IPS DF 6.9 (cell line): ENCODE results near the gene ZNF488.

ENCODE experiments used
- DNase-seq: peaks from one replicate; pipeline ENCODE4 v3.0.0-alpha.2; 2013; ENCODE audit warnings: low read depth, low spot score
- H3K27ac ChIP-seq: one replicate; pipeline ENCODE4 v1.5.1; 2013; ENCODE audit warnings: low read length, control low read depth
- H3K27me3 ChIP-seq: 2 replicates; pipeline ENCODE4 v1.6.1; 2013; ENCODE audit warnings: mild to moderate bottlenecking, low read length; ENCODE audit not compliant: control insufficient read depth, insufficient read depth
- H3K36me3 ChIP-seq: 2 replicates; pipeline ENCODE4 v1.6.1; 2013; ENCODE audit warnings: low read length; ENCODE audit not compliant: control insufficient read depth, insufficient read depth
- H3K4me1 ChIP-seq: 2 replicates; pipeline ENCODE4 v1.6.1; 2013; ENCODE audit warnings: low read length; ENCODE audit not compliant: control insufficient read depth, insufficient read depth
- H3K4me3 ChIP-seq: 2 replicates; pipeline ENCODE4 v1.5.1; 2013; ENCODE audit warnings: mild to moderate bottlenecking, low read length
- H3K9me3 ChIP-seq: 2 replicates; pipeline ENCODE4 v1.6.1; 2013; ENCODE audit warnings: low read length, inconsistent platforms; ENCODE audit not compliant: control insufficient read depth, insufficient read depth
- WGBS: extraction: QIAGEN DNeasy Blood & Tissue Kit; methylation state at CpG from one replicate; pipeline ENCODE4 v1.1.7; 2013; ENCODE audit warnings: mixed read lengths, missing lambda C conversion rate; ENCODE audit not compliant: insufficient read length, insufficient coverage; 5-methylcytosine and 5-hydroxymethylcytosine counted together

The ZNF488 gene

DNA sequence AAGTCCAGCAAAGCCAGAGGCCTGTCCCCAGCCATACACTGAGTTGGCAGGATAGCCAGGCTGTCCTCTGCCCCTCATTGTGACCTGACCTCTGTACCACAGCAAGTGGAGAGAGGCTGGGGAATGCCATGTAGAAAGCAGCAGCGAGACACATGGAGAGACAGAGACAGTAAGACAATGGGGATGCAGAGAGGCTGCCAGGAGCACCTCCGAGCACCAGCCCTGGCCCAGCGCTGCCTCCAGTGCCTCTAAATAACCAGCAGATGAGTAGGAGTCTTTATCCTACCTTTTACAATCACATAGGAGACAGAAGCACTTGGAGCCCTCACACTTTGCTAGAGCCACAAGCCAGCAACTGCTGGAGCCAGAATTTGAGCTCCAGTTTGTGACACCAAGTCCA is 53.7 kb downstream of the ZNF488 start:
- H3K27ac ChIP-seq, result no peak overlapping the region
- H3K4me1 ChIP-seq, result no peaks in the 10 kb centered on the region
- no peaks in the 10 kb centered on the region for H3K36me3 ChIP-seq
- DNase-seq, result no peak
- H3K9me3 ChIP-seq, result no peaks in the 10 kb centered on the region
- no peak overlapping the region for H3K4me3 ChIP-seq
- no peaks in the 10 kb centered on the region for H3K27me3 ChIP-seq
- no CpG with 5 or more reads among the region's 3 CpGs for WGBS

DNA sequence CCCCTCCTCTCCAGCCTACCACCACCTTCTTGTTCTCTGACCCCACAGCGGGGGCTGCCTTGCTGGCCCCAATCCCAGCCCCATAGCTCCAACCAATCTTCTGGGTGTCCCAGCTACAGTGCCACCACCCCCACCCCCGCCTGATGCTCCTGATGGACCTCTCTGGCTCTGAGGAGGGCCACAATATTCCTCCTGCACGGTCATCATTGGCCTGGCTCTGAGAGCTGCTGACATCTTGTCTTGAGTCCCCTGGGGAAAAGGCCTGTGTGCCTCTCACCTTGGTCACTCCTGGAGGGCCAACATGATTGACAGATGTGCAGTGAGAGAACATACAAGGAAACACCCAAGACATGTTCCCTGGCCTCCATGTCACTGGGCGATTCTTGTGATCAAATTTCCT is 54.2 kb downstream of the ZNF488 start:
- Histone ChIP-seq H3K27me3 (no peaks in the 10 kb centered on the region), H3K36me3 (no peaks in the 10 kb centered on the region), H3K27ac (no peak overlapping the region), H3K4me3 (no peak overlapping the region), H3K4me1 (no peaks in the 10 kb centered on the region), H3K9me3 (no peaks in the 10 kb centered on the region)
- no CpG with 5 or more reads among the region's 4 CpGs for WGBS
- DNase-seq, result no peak

DNA sequence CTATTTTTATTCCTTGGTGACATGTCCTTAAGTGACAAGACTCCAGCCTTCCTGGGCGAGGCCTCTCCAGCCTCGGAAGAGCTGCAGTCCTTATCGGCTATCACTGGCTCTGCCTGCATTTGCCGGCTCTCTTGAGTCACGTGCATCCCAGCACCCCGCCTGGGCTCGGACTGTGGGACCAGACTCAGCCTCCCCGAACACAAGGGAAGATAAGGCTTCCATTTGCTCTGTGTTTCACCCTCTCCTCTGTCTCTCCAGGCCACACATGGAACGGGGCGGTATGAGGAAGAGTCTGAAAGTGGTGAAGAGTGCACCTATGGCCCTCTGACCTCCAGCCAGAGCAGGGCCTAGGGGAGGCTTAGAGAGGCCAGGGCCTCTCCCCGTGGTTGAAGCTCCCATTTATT is 57.2 kb downstream of the ZNF488 start:
- no peaks in the 10 kb centered on the region for H3K27me3 ChIP-seq
- WGBS, result no CpG with 5 or more reads among the region's 11 CpGs
- H3K4me3 ChIP-seq, result no peak overlapping the region

DNA sequence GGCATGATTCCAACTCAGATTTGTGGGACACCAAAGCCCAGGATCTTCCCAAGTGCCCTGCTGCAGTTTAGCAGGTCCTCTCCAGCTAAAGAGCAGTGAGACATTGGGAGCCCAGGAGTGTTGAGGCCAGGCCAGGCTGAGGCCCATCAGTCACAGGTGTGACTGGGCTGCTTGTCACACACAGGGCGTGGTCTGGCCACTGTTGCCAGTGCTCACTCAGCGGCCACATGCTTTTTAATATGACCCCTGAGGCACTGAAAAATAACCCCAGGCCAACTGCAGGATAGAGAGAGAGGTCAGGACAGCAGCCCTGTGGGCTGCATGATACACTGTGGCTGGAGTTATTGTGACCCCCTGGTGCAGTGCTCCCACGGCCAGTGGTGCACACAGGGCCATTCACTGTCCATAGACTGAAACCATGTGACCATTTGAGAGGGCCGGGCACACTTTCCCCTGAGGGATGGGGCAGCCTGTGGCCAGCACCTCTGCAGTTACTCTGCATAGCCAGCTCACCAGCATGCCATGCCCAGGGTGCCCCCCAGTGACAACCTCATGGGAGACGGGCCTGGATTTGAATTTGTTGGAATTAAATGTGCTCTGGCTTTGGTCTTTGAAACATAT is 57.7 kb downstream of the ZNF488 start:
- H3K4me1 ChIP-seq, result no peaks in the 10 kb centered on the region
- no peaks in the 10 kb centered on the region for H3K36me3 ChIP-seq
- H3K27ac ChIP-seq, result no peak overlapping the region
- WGBS, result no CpG with 5 or more reads among the region's 5 CpGs
- H3K9me3 ChIP-seq, result no peaks in the 10 kb centered on the region
- no peak overlapping the region for H3K4me3 ChIP-seq
- no peaks in the 10 kb centered on the region for H3K27me3 ChIP-seq
- no peak for DNase-seq

More for the DNA sequence above, 57.2 kb downstream of the ZNF488 start:
- no peaks in the 10 kb centered on the region for H3K4me1 ChIP-seq
- no peak overlapping the region for H3K27ac ChIP-seq
- DNase-seq, result no peak
- no peaks in the 10 kb centered on the region for H3K36me3 ChIP-seq
- no peaks in the 10 kb centered on the region for H3K9me3 ChIP-seq

DNA sequence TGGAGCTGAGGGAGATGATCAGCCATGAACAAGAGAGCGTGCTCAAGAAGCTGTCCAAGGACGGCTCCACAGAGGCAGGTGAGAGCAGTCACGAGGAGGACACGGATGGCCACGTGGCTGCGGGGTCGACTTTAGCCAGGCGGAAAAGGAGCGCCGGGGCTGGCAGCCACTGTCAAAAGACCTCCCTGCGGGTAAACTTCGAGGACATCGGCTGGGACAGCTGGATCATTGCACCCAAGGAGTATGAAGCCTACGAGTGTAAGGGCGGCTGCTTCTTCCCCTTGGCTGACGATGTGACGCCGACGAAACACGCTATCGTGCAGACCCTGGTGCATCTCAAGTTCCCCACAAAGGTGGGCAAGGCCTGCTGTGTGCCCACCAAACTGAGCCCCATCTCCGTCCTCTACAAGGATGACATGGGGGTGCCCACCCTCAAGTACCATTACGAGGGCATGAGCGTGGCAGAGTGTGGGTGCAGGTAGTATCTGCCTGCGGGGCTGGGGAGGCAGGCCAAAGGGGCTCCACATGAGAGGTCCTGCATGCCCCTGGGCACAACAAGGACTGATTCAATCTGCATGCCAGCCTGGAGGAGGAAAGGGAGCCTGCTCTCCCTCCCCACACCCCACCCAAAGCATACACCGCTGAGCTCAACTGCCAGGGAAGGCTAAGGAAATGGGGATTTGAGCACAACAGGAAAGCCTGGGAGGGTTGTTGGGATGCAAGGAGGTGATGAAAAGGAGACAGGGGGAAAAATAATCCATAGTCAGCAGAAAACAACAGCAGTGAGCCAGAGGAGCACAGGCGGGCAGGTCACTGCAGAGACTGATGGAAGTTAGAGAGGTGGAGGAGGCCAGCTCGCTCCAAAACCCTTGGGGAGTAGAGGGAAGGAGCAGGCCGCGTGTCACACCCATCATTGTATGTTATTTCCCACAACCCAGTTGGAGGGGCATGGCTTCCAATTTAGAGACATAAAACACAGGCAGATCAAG is 58.5 kb downstream of the ZNF488 start:
- H3K36me3 ChIP-seq, result no peaks in the 10 kb centered on the region
- no peaks in the 10 kb centered on the region for H3K9me3 ChIP-seq
- H3K4me1 ChIP-seq, result no peaks in the 10 kb centered on the region
- no peak overlapping the region for H3K27ac ChIP-seq
- no peak overlapping the region for H3K4me3 ChIP-seq
- no CpG with 5 or more reads among the region's 30 CpGs for WGBS
- no peak for DNase-seq
- H3K27me3 ChIP-seq, result no peaks in the 10 kb centered on the region

DNA sequence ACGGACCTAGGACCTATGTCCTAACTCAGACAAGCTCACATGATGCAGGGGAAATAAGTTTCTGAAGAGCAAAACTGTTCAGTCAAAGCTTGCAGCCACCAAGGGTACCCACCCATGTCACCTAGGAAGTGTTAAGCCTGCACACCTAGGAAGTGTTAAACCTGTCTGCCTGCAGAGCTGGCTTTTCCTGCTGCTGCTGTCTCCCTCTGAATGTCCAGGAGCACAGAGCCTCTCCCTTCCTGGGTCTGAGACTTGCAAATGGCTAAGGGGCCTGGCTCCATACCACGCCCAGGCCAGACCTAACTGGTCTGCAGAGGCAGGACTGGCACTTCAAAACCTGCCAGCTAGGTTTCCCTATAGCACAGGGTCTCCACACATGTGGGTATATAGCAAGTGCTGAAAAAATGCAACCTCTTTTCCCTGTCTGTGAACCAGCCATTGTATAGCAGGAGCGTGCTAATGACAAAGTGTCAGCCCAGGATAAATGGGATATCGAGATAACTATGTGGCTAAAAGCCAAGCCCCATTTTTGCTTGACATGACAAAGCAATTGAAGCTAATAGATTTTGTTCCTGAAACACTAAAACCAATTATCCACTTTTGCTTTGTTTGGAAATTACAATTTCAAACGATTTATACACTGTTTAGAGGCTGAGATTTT is 60.3 kb downstream of the ZNF488 start:
- Histone ChIP-seq H3K27me3 (no peaks in the 10 kb centered on the region), H3K9me3 (no peaks in the 10 kb centered on the region), H3K4me1 (no peaks in the 10 kb centered on the region), H3K4me3 (no peak overlapping the region), H3K36me3 (no peaks in the 10 kb centered on the region), H3K27ac (no peak overlapping the region)
- WGBS, result no CpG with 5 or more reads among the region's 5 CpGs
- DNase-seq, result no peak

DNA sequence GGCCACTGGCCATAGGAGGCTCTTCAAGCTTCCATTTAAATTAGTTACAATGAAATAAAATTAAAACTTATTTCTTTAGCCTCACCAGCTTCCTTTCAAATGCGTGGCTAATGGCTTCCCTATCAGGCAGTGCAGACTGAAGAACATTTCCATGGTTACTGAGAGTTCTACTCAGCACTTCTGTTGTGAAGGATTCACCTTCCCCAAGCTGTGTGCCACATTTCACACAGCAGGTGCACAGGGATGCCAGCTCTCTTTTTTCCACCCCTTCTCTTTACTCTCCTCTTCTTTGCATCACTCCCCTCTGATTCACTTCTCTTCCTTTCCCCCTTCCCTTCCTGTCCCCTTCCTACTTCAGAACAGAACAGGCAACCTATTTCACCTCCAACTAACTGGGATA is 61.0 kb downstream of the ZNF488 start:
- Histone ChIP-seq H3K9me3 (no peaks in the 10 kb centered on the region), H3K4me1 (no peaks in the 10 kb centered on the region), H3K36me3 (no peaks in the 10 kb centered on the region), H3K4me3 (no peak overlapping the region), H3K27me3 (no peaks in the 10 kb centered on the region), H3K27ac (no peak overlapping the region)
- no peak for DNase-seq
- no CpG with 5 or more reads among the region's 1 CpG for WGBS

DNA sequence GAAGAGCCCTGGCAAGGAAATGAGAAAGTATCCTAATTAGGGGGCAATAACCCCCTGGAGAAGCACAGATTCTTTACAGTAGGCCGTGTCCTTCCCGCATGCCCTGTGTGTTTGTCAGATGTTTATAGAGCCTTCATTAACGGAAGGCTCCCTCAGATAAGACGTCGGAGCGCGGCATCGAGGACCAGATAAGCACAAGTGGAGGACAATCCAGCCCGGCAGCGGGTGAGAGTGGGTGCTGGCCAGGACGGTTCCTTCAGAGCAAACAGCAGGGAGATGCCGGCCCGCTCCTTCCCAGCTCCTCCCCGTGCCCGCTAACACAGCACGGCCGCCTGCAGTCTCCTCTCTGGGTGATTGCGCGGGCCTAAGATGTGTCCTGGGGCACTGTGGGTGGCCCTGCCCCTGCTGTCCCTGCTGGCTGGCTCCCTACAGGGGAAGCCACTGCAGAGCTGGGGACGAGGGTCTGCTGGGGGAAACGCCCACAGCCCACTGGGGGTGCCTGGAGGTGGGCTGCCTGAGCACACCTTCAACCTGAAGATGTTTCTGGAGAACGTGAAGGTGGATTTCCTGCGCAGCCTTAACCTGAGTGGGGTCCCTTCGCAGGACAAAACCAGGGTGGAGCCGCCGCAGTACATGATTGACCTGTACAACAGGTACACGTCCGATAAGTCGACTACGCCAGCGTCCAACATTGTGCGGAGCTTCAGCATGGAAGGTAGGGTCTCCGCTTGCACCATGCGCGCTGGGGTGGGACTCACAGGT is 61.6 kb downstream of the ZNF488 start, which contains the start of gene GDF2:
Gene GDF2 (plus strand): TSS at position 155 of the 762 bp plus-strand sequence. CDS start 215 bp downstream, at position 370.
- H3K27ac ChIP-seq, result no peak within 1 kb of the TSS
- no peaks in the 10 kb centered on the region for H3K27me3 ChIP-seq
- no peak within 1 kb of the TSS for H3K4me3 ChIP-seq
- H3K36me3 ChIP-seq, result no peaks in the 10 kb centered on the region
- WGBS, result no CpG with 5 or more reads among the region's 35 CpGs
- DNase-seq, result no peak
- no peaks in the 10 kb centered on the region for H3K4me1 ChIP-seq
- no peaks in the 10 kb centered on the region for H3K9me3 ChIP-seq

DNA sequence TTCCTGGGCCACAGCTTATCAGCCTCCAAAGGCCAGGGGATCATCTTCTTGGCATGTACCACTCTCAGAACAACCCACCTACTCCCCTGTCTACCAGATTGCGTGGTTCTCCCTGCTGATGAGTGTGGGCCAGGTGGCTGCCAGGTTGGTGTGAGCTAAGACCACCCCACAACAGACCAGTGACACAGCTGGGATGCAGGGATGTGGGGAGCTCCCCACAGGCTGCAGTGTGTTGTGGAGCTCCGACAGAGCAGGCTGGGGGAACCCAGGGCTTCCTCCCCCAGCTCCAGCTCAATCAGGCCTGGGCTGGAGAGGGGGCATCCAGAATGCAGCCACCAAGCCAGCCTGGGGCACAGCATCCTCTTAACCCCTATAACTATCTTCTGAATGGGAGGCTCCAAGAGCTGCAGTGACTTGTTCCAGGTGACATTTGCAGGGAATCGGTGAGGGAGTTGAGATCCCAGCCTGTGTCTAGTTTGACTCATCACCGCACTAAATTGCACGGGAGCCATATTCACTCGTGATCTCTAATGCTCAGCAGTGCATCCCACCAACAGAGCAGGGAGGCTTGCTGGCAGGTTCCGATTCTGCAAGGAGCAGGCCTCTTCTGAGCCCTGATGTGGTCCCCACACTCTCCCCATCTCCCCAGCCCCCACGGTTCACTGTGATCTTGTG is 62.4 kb downstream of the ZNF488 start:
- H3K9me3 ChIP-seq, result no peaks in the 10 kb centered on the region
- no peak for DNase-seq
- no peaks in the 10 kb centered on the region for H3K36me3 ChIP-seq
- H3K4me1 ChIP-seq, result no peaks in the 10 kb centered on the region
- no peaks in the 10 kb centered on the region for H3K27me3 ChIP-seq
- H3K4me3 ChIP-seq, result no peak overlapping the region
- H3K27ac ChIP-seq, result no peak overlapping the region
- no CpG with 5 or more reads among the region's 8 CpGs for WGBS
